ENCODE results near the gene ZNF549. TPM values are rescaled to one million over a fixed set of nuclear protein-coding genes. Genes with fewer than 3 reads are reported as not detected.

ZNF549 gene
- total and polyA plus RNA-seq, 5 donors from 2014 or later, result 4.3 to 9.2 (median 7.0) TPM

- Histone ChIP-seq H3K4me1 (ENCODE audit: control insufficient read depth, insufficient read depth, low read length, poor library complexity, severe bottlenecking) (peaks cover 26% of the 10 kb centered on the region), H3K27ac (ENCODE audit: insufficient read depth, low read length, poor library complexity, severe bottlenecking) (no peak overlapping the region), H3K9me3 (ENCODE audit: control insufficient read depth in 2 of 2, low read length in 2 of 2) (peaks cover 25 to 34% of the 10 kb centered on the region in 2 experiments), H3K4me3 (ENCODE audit: low read depth, low read length) (peak overlapping the region; percentile 81), H3K36me3 (ENCODE audit: control insufficient read depth, insufficient read depth, low read length) (peaks cover 35% of the 10 kb centered on the region), H3K27me3 (ENCODE audit: control insufficient read depth, insufficient read depth, low read length) (peaks cover 5% of the 10 kb centered on the region)
- Mint-ChIP-seq H3K27ac (peak overlapping the region; percentile 94 to 98 (median 94)), H3K27me3 (no peaks in the 10 kb centered on the region), H3K4me3 (peak overlapping the region; percentile 88 to 98 (median 93)), H3K4me1 (peaks cover 5 to 36% (median 28%) of the 10 kb centered on the region in 4 donors), H3K9me3 (peaks cover 9 to 56% (median 18%) of the 10 kb centered on the region in 7 donors), H3K36me3 (peaks cover 43% of the 10 kb centered on the region)
- DNase-seq, result no peak
- ATAC-seq (ENCODE audit: low read depth in 2 of 2), result no peak
Measured at GRCh38 chr19:57558525-57558924, 31.4 kb downstream of the ZNF549 start.

GRCh38 chr19:57559008-57559403, 31.9 kb downstream of the ZNF549 start:
- Histone ChIP-seq H3K27ac (ENCODE audit: insufficient read depth, low read length, poor library complexity, severe bottlenecking) (peak overlapping the region; percentile 62), H3K4me1 (ENCODE audit: control insufficient read depth, insufficient read depth, low read length, poor library complexity, severe bottlenecking) (peaks cover 26% of the 10 kb centered on the region), H3K9me3 (ENCODE audit: control insufficient read depth in 2 of 2, low read length in 2 of 2) (peaks cover 29 to 34% of the 10 kb centered on the region in 2 experiments), H3K27me3 (ENCODE audit: control insufficient read depth, insufficient read depth, low read length) (peaks cover 5% of the 10 kb centered on the region), H3K4me3 (ENCODE audit: low read depth, low read length) (peak overlapping the region; percentile 81), H3K36me3 (ENCODE audit: control insufficient read depth, insufficient read depth, low read length) (peaks cover 30% of the 10 kb centered on the region)
- DNase-seq, result peak in 2 of 3 donors; percentile 9 to 42
- Mint-ChIP-seq H3K27me3 (no peaks in the 10 kb centered on the region), H3K36me3 (peaks cover 42% of the 10 kb centered on the region), H3K27ac (peak overlapping the region; percentile 94 to 98 (median 94)), H3K9me3 (peaks cover 9 to 57% (median 19%) of the 10 kb centered on the region in 7 donors), H3K4me3 (peak overlapping the region; percentile 88 to 98 (median 93)), H3K4me1 (peaks cover 5 to 36% (median 28%) of the 10 kb centered on the region in 4 donors)
- no peak for ATAC-seq (ENCODE audit: low read depth in 2 of 2)

GRCh38 chr19:57559404-57560025, 32.4 kb downstream of the ZNF549 start, which contains the start of gene ZNF550:
Gene ZNF550 (minus strand): TSS chr19:57559863. CDS start chr19:57559682, 181 bp downstream.
- peaks cover 26% of the 10 kb centered on the region for H3K4me1 ChIP-seq (ENCODE audit: control insufficient read depth, insufficient read depth, low read length, poor library complexity, severe bottlenecking)
- Mint-ChIP-seq H3K4me3 (peak within 1 kb of the TSS; percentile 88 to 98 (median 93)), H3K36me3 (peaks cover 37% of the 10 kb centered on the region), H3K4me1 (peaks cover 5 to 36% (median 28%) of the 10 kb centered on the region in 4 donors), H3K27ac (peak within 1 kb of the TSS; percentile 94 to 98 (median 95)), H3K9me3 (peaks cover 9 to 57% (median 21%) of the 10 kb centered on the region in 7 donors), H3K27me3 (no peaks in the 10 kb centered on the region)
- H3K9me3 ChIP-seq (ENCODE audit: control insufficient read depth in 2 of 2, low read length in 2 of 2), result peaks cover 32 to 34% of the 10 kb centered on the region in 2 experiments
- peak within 1 kb of the TSS; percentile 81 for H3K4me3 ChIP-seq (ENCODE audit: low read depth, low read length)
- H3K27ac ChIP-seq (ENCODE audit: insufficient read depth, low read length, poor library complexity, severe bottlenecking), result peak within 1 kb of the TSS; percentile 62
- peak; percentile 98 to 99 for ATAC-seq (ENCODE audit: low read depth in 2 of 2)
- peak; percentile 77 to 93 (median 87) for DNase-seq
- H3K27me3 ChIP-seq (ENCODE audit: control insufficient read depth, insufficient read depth, low read length), result peaks cover 5% of the 10 kb centered on the region
- peaks cover 25% of the 10 kb centered on the region for H3K36me3 ChIP-seq (ENCODE audit: control insufficient read depth, insufficient read depth, low read length)

- peak overlapping the region; percentile 88 to 98 (median 93) for H3K4me3 Mint-ChIP-seq
- Histone ChIP-seq H3K4me1 (ENCODE audit: control insufficient read depth, insufficient read depth, low read length, poor library complexity, severe bottlenecking) (peaks cover 26% of the 10 kb centered on the region), H3K4me3 (ENCODE audit: low read depth, low read length) (peak overlapping the region; percentile 81), H3K36me3 (ENCODE audit: control insufficient read depth, insufficient read depth, low read length) (peaks cover 20% of the 10 kb centered on the region), H3K27ac (ENCODE audit: insufficient read depth, low read length, poor library complexity, severe bottlenecking) (peak overlapping the region; percentile 62), H3K27me3 (ENCODE audit: control insufficient read depth, insufficient read depth, low read length) (peaks cover 5% of the 10 kb centered on the region), H3K9me3 (ENCODE audit: control insufficient read depth in 2 of 2, low read length in 2 of 2) (peaks cover 33 to 34% of the 10 kb centered on the region in 2 experiments)
- DNase-seq, result no peak
- H3K4me1 Mint-ChIP-seq, result peaks cover 5 to 36% (median 28%) of the 10 kb centered on the region in 4 donors
- peaks cover 32% of the 10 kb centered on the region for H3K36me3 Mint-ChIP-seq
- H3K27ac Mint-ChIP-seq, result peak overlapping the region; percentile 76 to 98 (median 95)
- H3K9me3 Mint-ChIP-seq, result peaks cover 9 to 57% (median 19%) of the 10 kb centered on the region in 7 donors
- H3K27me3 Mint-ChIP-seq, result no peaks in the 10 kb centered on the region
- no peak for ATAC-seq (ENCODE audit: low read depth in 2 of 2)
Measured at GRCh38 chr19:57560049-57560491, 32.9 kb downstream of the ZNF549 start.

GRCh38 chr19:57563547-57563946, 36.4 kb downstream of the ZNF549 start:
- Histone ChIP-seq H3K4me3 (ENCODE audit: low read depth, low read length) (no peak overlapping the region), H3K4me1 (ENCODE audit: control insufficient read depth, insufficient read depth, low read length, poor library complexity, severe bottlenecking) (peaks cover 17% of the 10 kb centered on the region), H3K27me3 (ENCODE audit: control insufficient read depth, insufficient read depth, low read length) (peaks cover 5% of the 10 kb centered on the region), H3K36me3 (ENCODE audit: control insufficient read depth, insufficient read depth, low read length) (no peaks in the 10 kb centered on the region), H3K9me3 (ENCODE audit: control insufficient read depth in 2 of 2, low read length in 2 of 2) (peaks cover 59% of the 10 kb centered on the region in 2 experiments), H3K27ac (ENCODE audit: insufficient read depth, low read length, poor library complexity, severe bottlenecking) (no peak overlapping the region)
- DNase-seq, result no peak
- Mint-ChIP-seq H3K9me3 (peaks cover 2 to 73% (median 32%) of the 10 kb centered on the region in 7 donors), H3K36me3 (peaks cover 14% of the 10 kb centered on the region), H3K4me3 (no peak overlapping the region), H3K27me3 (no peaks in the 10 kb centered on the region), H3K27ac (no peak overlapping the region), H3K4me1 (peaks cover 5 to 21% (median 11%) of the 10 kb centered on the region in 4 donors)
- no peak for ATAC-seq (ENCODE audit: low read depth in 2 of 2)

GRCh38 chr19:57566396-57567265, 39.5 kb downstream of the ZNF549 start:
- peak in 1 of 3 donors; percentile 32 for DNase-seq
- Mint-ChIP-seq H3K27ac (no peak overlapping the region), H3K36me3 (peaks cover 13% of the 10 kb centered on the region), H3K4me3 (no peak overlapping the region), H3K4me1 (no peaks in the 10 kb centered on the region), H3K27me3 (no peaks in the 10 kb centered on the region), H3K9me3 (peaks cover 4 to 83% (median 36%) of the 10 kb centered on the region in 7 donors)
- peaks cover 3% of the 10 kb centered on the region for H3K27me3 ChIP-seq (ENCODE audit: control insufficient read depth, insufficient read depth, low read length)
- no peak overlapping the region for H3K27ac ChIP-seq (ENCODE audit: insufficient read depth, low read length, poor library complexity, severe bottlenecking)
- ATAC-seq (ENCODE audit: low read depth in 2 of 2), result no peak
- H3K9me3 ChIP-seq (ENCODE audit: control insufficient read depth in 2 of 2, low read length in 2 of 2), result peaks cover 77 to 89% of the 10 kb centered on the region in 2 experiments
- no peaks in the 10 kb centered on the region for H3K36me3 ChIP-seq (ENCODE audit: control insufficient read depth, insufficient read depth, low read length)
- no peak overlapping the region for H3K4me3 ChIP-seq (ENCODE audit: low read depth, low read length)
- no peaks in the 10 kb centered on the region for H3K4me1 ChIP-seq (ENCODE audit: control insufficient read depth, insufficient read depth, low read length, poor library complexity, severe bottlenecking)

GRCh38 chr19:57570707-57571106, 43.6 kb downstream of the ZNF549 start:
- Histone ChIP-seq H3K27ac (ENCODE audit: insufficient read depth, low read length, poor library complexity, severe bottlenecking) (no peak overlapping the region), H3K4me3 (ENCODE audit: low read depth, low read length) (no peak overlapping the region), H3K9me3 (ENCODE audit: control insufficient read depth in 2 of 2, low read length in 2 of 2) (peaks cover 85 to 100% of the 10 kb centered on the region in 2 experiments), H3K4me1 (ENCODE audit: control insufficient read depth, insufficient read depth, low read length, poor library complexity, severe bottlenecking) (no peaks in the 10 kb centered on the region), H3K36me3 (ENCODE audit: control insufficient read depth, insufficient read depth, low read length) (peaks cover 37% of the 10 kb centered on the region), H3K27me3 (ENCODE audit: control insufficient read depth, insufficient read depth, low read length) (no peaks in the 10 kb centered on the region)
- no peaks in the 10 kb centered on the region for H3K27me3 Mint-ChIP-seq
- H3K4me3 Mint-ChIP-seq, result no peak overlapping the region
- H3K9me3 Mint-ChIP-seq, result peaks cover 0 to 87% (median 33%) of the 10 kb centered on the region in 7 donors
- peaks cover 38% of the 10 kb centered on the region for H3K36me3 Mint-ChIP-seq
- DNase-seq (no peak), ATAC-seq (ENCODE audit: low read depth in 2 of 2) (no peak)
- peaks cover 0 to 4% (median 0%) of the 10 kb centered on the region in 4 donors for H3K4me1 Mint-ChIP-seq
- H3K27ac Mint-ChIP-seq, result no peak overlapping the region
